Prostate gland (tissue), 2 donors: ENCODE measurements around the gene CRTAC1. TPM values are rescaled to one million over a fixed set of nuclear protein-coding genes. Genes with fewer than 3 reads are reported as not detected.

Source experiments
- DNase-seq: peaks from one replicate; pipeline ENCODE4 v3.0.0-alpha.2; 2019; ENCODE audit warnings: low spot score
- H3K27ac ChIP-seq, 2 donors: fragments of 200-600 bp; sonication (generic); 2 replicates each; pipeline ENCODE4 v1.5.1; 2017 to 2019
- H3K27me3 ChIP-seq: fragments of 200-600 bp; sonication (generic); replicated peaks from 2 replicates; pipeline ENCODE4 v1.5.1; 2019; ENCODE audit not compliant: insufficient read depth
- H3K36me3 ChIP-seq, 2 donors: fragments of 200-600 bp; sonication (generic); 1 replicate in 1 of 2; 2 replicates in 1 of 2; pipeline versions ENCODE4 v1.5.1 to v1.8.1; 2017 to 2019
- H3K4me1 ChIP-seq: fragments of 200-600 bp; sonication (generic); replicated peaks from 2 replicates; pipeline ENCODE4 v1.5.1; 2019
- H3K4me3 ChIP-seq, 2 donors: fragments of 200-600 bp; sonication (generic); 2 replicates each; pipeline ENCODE4 v1.5.1; 2017 to 2019
- H3K9me3 ChIP-seq: fragments of 200-600 bp; sonication (generic); 2 replicates; pipeline ENCODE4 v1.5.1; 2017
- POLR2A ChIP-seq: fragments of 450-650 bp; IDR thresholded peaks from one replicate; pipeline ENCODE4 v1.6.1; 2016; ENCODE audit warnings: antibody characterized with exemption, mild to moderate bottlenecking
- POLR2AphosphoS5 ChIP-seq: sonication (generic); formaldehyde crosslinking; IDR thresholded peaks from one replicate; pipeline ENCODE4 v1.6.1; 2017; ENCODE audit warnings: antibody characterized with exemption
- WGBS: methylation state at CpG from one replicate; pipeline ENCODE4 v1.1.5; 2018; 5-methylcytosine and 5-hydroxymethylcytosine counted together
- intact Hi-C: fragments of 100-400 bp; cut with DNase I; formaldehyde crosslinking; loops from one replicate; pipeline ENCODE4 v1.14.2; 2022
- total RNA-seq, 2 donors: library from RNA; depleted of rRNA; stranded (reverse); fragments of >200 nt; gene quantifications; one replicate each; pipeline ENCODE4 v1.1.0, GENCODE V29; 2016
- TF ChIP-seq, protein P1 (sequence below), 4 experiments: fragments of 200-600 bp in 2 of 4; fragments of 450-650 bp in 2 of 4; sonication (generic) in 2 of 4; IDR thresholded peaks; 1 replicate in 3 of 4; 2 replicates in 1 of 4; pipeline ENCODE4 v1.5.1; 2016 to 2019; ENCODE audit warnings: antibody characterized with exemption in 4 of 4, mild to moderate bottlenecking in 2 of 4, moderate library complexity in 2 of 4

The CRTAC1 gene
- total RNA-seq, 2 donors from 2014 or later: 3.8 to 8.9 TPM

DNA sequence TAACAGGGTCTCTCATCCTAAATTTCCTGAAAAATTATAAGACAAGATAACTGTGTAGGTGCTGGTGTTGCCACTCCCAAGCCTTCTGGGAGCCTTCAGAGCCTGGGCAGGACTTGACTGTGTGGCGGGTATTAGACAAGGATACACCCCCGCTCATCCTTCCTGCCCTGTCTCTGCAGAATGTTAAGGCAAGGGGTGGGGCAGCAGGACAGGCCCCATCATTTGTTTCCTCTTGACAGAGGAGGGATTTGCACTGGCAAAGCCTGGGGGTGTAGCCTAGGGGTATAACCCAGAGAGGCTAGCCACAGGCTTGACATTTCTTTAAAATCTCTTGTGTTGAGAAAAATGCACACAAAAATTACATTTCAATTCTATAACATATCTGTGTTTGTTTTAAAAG, 117.2 kb downstream of the CRTAC1 start:
- Histone ChIP-seq H3K36me3 (no peaks in the 10 kb centered on the region), H3K9me3 (no peaks in the 10 kb centered on the region), H3K4me1 (no peaks in the 10 kb centered on the region), H3K27ac (no peak overlapping the region), H3K27me3 (no peaks in the 10 kb centered on the region), H3K4me3 (no peak overlapping the region)
- WGBS: 92% methylated on average over 2 of the region's 2 CpGs
- no peak for DNase-seq
- intact Hi-C loops: loop anchor here (10.0 kb wide), 1 partner anchor 402 kb away; no protein-coding TSS in a partner anchor
- TF ChIP-seq, protein P1, sequence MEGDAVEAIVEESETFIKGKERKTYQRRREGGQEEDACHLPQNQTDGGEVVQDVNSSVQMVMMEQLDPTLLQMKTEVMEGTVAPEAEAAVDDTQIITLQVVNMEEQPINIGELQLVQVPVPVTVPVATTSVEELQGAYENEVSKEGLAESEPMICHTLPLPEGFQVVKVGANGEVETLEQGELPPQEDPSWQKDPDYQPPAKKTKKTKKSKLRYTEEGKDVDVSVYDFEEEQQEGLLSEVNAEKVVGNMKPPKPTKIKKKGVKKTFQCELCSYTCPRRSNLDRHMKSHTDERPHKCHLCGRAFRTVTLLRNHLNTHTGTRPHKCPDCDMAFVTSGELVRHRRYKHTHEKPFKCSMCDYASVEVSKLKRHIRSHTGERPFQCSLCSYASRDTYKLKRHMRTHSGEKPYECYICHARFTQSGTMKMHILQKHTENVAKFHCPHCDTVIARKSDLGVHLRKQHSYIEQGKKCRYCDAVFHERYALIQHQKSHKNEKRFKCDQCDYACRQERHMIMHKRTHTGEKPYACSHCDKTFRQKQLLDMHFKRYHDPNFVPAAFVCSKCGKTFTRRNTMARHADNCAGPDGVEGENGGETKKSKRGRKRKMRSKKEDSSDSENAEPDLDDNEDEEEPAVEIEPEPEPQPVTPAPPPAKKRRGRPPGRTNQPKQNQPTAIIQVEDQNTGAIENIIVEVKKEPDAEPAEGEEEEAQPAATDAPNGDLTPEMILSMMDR (IDR thresholded peaks at IDR 0.05): no peak
- TF ChIP-seq POLR2A (no peak), POLR2AphosphoS5 (no peak)

DNA sequence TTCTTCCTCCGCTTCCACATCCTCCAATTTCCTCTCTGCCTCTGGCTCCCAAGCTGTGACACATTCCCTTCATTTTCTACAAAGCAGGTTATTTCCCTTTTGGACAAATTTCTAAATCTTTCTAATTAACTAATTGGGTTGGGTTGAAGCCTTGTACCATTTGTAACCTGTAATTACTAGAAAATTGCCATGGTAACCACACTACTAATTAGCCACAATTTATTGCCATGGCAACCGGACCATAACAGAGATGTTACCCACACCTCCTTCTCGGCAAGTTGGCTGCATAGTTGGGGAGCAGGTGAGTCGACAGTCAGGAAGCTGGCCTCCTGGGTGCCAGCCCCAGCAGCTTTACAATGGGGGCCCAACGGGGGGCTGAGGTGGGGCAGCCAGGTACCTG, 119.2 kb downstream of the CRTAC1 start:
- Histone ChIP-seq H3K9me3 (no peaks in the 10 kb centered on the region), H3K27me3 (no peaks in the 10 kb centered on the region), H3K36me3 (no peaks in the 10 kb centered on the region), H3K4me1 (no peaks in the 10 kb centered on the region), H3K27ac (no peak overlapping the region), H3K4me3 (no peak overlapping the region)
- WGBS: 55% methylated on average over 5 of the region's 5 CpGs
- TF ChIP-seq POLR2A: no peak
- TF ChIP-seq, protein P1 (IDR thresholded peaks at IDR 0.05): no peak
- no peak for TF ChIP-seq POLR2AphosphoS5
- no peak for DNase-seq
- intact Hi-C loops: loop anchor here (10.0 kb wide), 1 partner anchor 404 kb away; no protein-coding TSS in a partner anchor

- Histone ChIP-seq H3K27me3 (no peaks in the 10 kb centered on the region), H3K9me3 (no peaks in the 10 kb centered on the region), H3K4me1 (no peaks in the 10 kb centered on the region), H3K27ac (no peak overlapping the region), H3K36me3 (no peaks in the 10 kb centered on the region), H3K4me3 (no peak overlapping the region)
- WGBS: 55% methylated on average over 4 of the region's 4 CpGs
- DNase-seq: no peak
- TF ChIP-seq POLR2AphosphoS5 (no peak), POLR2A (no peak)
- TF ChIP-seq, protein P1 (IDR thresholded peaks at IDR 0.05): no peak
- intact Hi-C loops: loop anchor here (10.0 kb wide), 1 partner anchor 404 kb away; no protein-coding TSS in a partner anchor
Measured at GRCh38 chr10:97910661-97911060, 119.8 kb downstream of the CRTAC1 start.

GRCh38 chr10:97907830-97908229, 122.6 kb downstream of the CRTAC1 start:
- DNase-seq: no peak
- H3K4me3 ChIP-seq: no peak overlapping the region
- no peaks in the 10 kb centered on the region for H3K27me3 ChIP-seq
- no peak overlapping the region for H3K27ac ChIP-seq
- no peaks in the 10 kb centered on the region for H3K36me3 ChIP-seq
- TF ChIP-seq, protein P1 (IDR thresholded peaks at IDR 0.05): no peak
- TF ChIP-seq POLR2AphosphoS5: no peak
- TF ChIP-seq POLR2A: no peak
- no peaks in the 10 kb centered on the region for H3K4me1 ChIP-seq
- intact Hi-C loops: no loop called here
- H3K9me3 ChIP-seq: no peaks in the 10 kb centered on the region
- WGBS: 89% methylated on average over 10 of the region's 12 CpGs

GRCh38 chr10:97907211-97907610, 123.2 kb downstream of the CRTAC1 start:
- intact Hi-C loops: no loop called here
- Histone ChIP-seq H3K36me3 (no peaks in the 10 kb centered on the region), H3K4me1 (no peaks in the 10 kb centered on the region), H3K27ac (no peak overlapping the region), H3K9me3 (no peaks in the 10 kb centered on the region), H3K4me3 (no peak overlapping the region), H3K27me3 (no peaks in the 10 kb centered on the region)
- TF ChIP-seq, protein P1 (IDR thresholded peaks at IDR 0.05): no peak
- no peak for TF ChIP-seq POLR2A
- TF ChIP-seq POLR2AphosphoS5: no peak
- 68% methylated on average over 6 of the region's 6 CpGs for WGBS
- DNase-seq: no peak
